ENCODE measurements around the gene PPP6R3. TPM values are rescaled to one million over a fixed set of nuclear protein-coding genes. Genes with fewer than 3 reads are reported as not detected.
A peak's percentile ranks its signal among the peaks of the same experiment; 100 is the strongest.

PPP6R3 gene
- total and polyA plus RNA-seq, 2 donors (not counting 3 experiments of a cell fraction or from before 2014, with no cell fraction given) = 31.7 to 98.8 TPM

DNA sequence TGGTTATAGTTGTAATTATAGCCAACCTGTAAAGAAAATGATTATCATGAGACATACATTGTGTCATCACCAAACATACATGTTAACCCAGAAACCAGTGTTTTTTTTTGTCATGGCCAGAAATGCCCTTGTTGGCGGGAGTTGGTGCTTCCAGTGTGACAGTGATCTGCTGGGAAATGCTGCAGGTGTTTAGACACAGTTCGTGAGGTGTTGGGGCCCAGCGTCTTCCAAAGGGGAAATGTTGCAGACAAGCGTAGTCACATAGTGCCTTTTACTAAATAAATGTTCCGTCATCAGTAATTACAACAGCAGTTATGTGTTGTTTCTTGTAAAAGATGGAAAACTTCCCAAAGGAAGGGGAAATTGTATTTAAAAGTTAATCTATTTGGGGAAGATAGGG is 131.2 kb downstream of the PPP6R3 start:
- CTCF ChIA-PET = no interaction called here
- H3K36me3 ChIP-seq (ENCODE audit: control insufficient read depth in 2 of 2, extremely low read depth in 1 of 2, insufficient read depth in 2 of 2, low read length in 2 of 2) = peaks cover 26 to 35% of the 10 kb centered on the region in 2 experiments

DNA sequence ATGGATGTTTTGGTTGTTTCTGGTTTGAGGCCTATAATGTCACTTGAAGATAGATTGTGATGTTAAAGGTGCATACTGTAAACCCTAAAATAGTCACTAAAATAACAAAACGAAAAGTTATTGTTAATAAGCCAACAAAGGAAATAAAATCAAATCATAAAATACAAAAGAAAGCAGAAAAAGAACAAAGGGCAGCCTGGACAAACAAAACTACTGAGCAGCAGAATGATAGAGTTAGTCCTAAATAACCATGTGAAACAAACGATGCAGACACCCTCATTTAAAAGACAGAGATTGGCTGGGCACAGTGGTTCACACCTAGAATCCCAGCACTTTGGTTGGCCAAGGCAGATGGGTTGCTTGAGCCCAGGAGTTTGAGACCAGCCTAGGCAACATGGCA is 132.9 kb downstream of the PPP6R3 start:
- POLR2A ChIA-PET = no interaction called here
- H2AFZ ChIP-seq (ENCODE audit: low read depth, low read length) = no peak overlapping the region
- H3K9me1 ChIP-seq (replicated peaks; ENCODE audit: control insufficient read depth, extremely low read depth, insufficient read depth, low read length) = no peaks in the 10 kb centered on the region
- no peak for FAIRE-seq
- no peaks in the 10 kb centered on the region for H3K27me3 ChIP-seq (ENCODE audit: control insufficient read depth in 2 of 2, insufficient read depth in 2 of 2, low read length in 2 of 2)
- TF ChIP-seq GATA2 (IDR thresholded peaks at IDR 0.05; ENCODE audit: insufficient read depth, insufficient read length, low read depth, low read length) (no peak), POLR2A (IDR thresholded peaks at IDR 0.05; ENCODE audit: low read depth, low read length) (no peak), FOS (IDR thresholded peaks at IDR 0.05; ENCODE audit: borderline replicate concordance, insufficient read depth, low read length) (no peak), JUN (IDR thresholded peaks at IDR 0.05; ENCODE audit: borderline replicate concordance, insufficient read depth, insufficient read length, low read depth) (no peak), POLR2AphosphoS5 (IDR thresholded peaks at IDR 0.05; ENCODE audit: insufficient read depth, low read depth, low read length) (no peak), MYC (IDR thresholded peaks at IDR 0.05; ENCODE audit: low read depth, low read length) (no peak), EZH2 (IDR thresholded peaks at IDR 0.05; ENCODE audit: borderline replicate concordance, low read depth, low read length, severe bottlenecking) (no peak)
- TF ChIP-seq, protein P1, sequence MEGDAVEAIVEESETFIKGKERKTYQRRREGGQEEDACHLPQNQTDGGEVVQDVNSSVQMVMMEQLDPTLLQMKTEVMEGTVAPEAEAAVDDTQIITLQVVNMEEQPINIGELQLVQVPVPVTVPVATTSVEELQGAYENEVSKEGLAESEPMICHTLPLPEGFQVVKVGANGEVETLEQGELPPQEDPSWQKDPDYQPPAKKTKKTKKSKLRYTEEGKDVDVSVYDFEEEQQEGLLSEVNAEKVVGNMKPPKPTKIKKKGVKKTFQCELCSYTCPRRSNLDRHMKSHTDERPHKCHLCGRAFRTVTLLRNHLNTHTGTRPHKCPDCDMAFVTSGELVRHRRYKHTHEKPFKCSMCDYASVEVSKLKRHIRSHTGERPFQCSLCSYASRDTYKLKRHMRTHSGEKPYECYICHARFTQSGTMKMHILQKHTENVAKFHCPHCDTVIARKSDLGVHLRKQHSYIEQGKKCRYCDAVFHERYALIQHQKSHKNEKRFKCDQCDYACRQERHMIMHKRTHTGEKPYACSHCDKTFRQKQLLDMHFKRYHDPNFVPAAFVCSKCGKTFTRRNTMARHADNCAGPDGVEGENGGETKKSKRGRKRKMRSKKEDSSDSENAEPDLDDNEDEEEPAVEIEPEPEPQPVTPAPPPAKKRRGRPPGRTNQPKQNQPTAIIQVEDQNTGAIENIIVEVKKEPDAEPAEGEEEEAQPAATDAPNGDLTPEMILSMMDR (IDR thresholded peaks at IDR 0.05; ENCODE audit: extremely low read depth in 1 of 2, insufficient read depth in 1 of 2, low read depth in 1 of 2, low read length in 2 of 2) = no peak
- TF ChIP-seq, protein P2, sequence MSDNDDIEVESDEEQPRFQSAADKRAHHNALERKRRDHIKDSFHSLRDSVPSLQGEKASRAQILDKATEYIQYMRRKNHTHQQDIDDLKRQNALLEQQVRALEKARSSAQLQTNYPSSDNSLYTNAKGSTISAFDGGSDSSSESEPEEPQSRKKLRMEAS (IDR thresholded peaks at IDR 0.05; ENCODE audit: insufficient read depth, insufficient read length) = no peak
- H3K9ac ChIP-seq (replicated peaks; ENCODE audit: extremely low read depth, insufficient read depth, low read length) = no peak overlapping the region
- H3K4me3 ChIP-seq (replicated peaks in 1 of 3; ENCODE audit: insufficient read depth in 1 of 3, low read depth in 1 of 3, low read length in 3 of 3) = no peak overlapping the region
- no TSS peak for BruUV-seq (replicated peaks)
- no peaks in the 10 kb centered on the region for H4K20me1 ChIP-seq (replicated peaks; ENCODE audit: control insufficient read depth, extremely low read depth, insufficient read depth, low read length)
- no peaks in the 10 kb centered on the region for H3K9me3 ChIP-seq (replicated peaks; ENCODE audit: control insufficient read depth, insufficient read depth, low read length)
- CTCF ChIA-PET = interaction anchor here (1.4 kb wide), 1 partner anchor 10 kb away, joined by 3 read pairs; no protein-coding TSS in a partner anchor
- H3K4me1 ChIP-seq (ENCODE audit: control insufficient read depth, extremely low read depth, insufficient read depth, low read length) = no peaks in the 10 kb centered on the region
- DNase-seq (ENCODE audit: low read depth, low spot score) = peak; percentile 39
- no peak overlapping the region for H3K4me2 ChIP-seq (ENCODE audit: insufficient read depth, low read length)
- no peak overlapping the region for H3K27ac ChIP-seq (ENCODE audit: insufficient read depth, low read depth, low read length)
- peaks cover 3% of the 10 kb centered on the region for H3K79me2 ChIP-seq (ENCODE audit: control insufficient read depth, insufficient read depth, low read length)
- dilution Hi-C loops (cut with MboI; ENCODE audit: extremely low pct_ligation_motif_present, low sequenced_read_pairs) = no loop called here
- intact Hi-C loops (cut with micrococcal nuclease) = no loop called here
- H3K36me3 ChIP-seq (ENCODE audit: control insufficient read depth in 2 of 2, extremely low read depth in 1 of 2, insufficient read depth in 2 of 2, low read length in 2 of 2) = peaks cover 35 to 38% of the 10 kb centered on the region in 2 experiments

More for the DNA sequence above, 131.2 kb downstream of the PPP6R3 start:
- POLR2A ChIA-PET = no interaction called here
- peaks cover 6% of the 10 kb centered on the region for H3K79me2 ChIP-seq (ENCODE audit: control insufficient read depth, insufficient read depth, low read length)
- FAIRE-seq (no peak), DNase-seq (ENCODE audit: low read depth, low spot score) (no peak)
- H3K9ac ChIP-seq (replicated peaks; ENCODE audit: extremely low read depth, insufficient read depth, low read length) = no peak overlapping the region
- no peak overlapping the region for H3K4me2 ChIP-seq (ENCODE audit: insufficient read depth, low read length)
- TF ChIP-seq POLR2AphosphoS5 (IDR thresholded peaks at IDR 0.05; ENCODE audit: insufficient read depth, low read depth, low read length) = no peak
- H2AFZ ChIP-seq (ENCODE audit: low read depth, low read length) = no peak overlapping the region
- dilution Hi-C loops (cut with MboI; ENCODE audit: extremely low pct_ligation_motif_present, low sequenced_read_pairs) (no loop called here), intact Hi-C loops (cut with micrococcal nuclease) (no loop called here)
- H4K20me1 ChIP-seq (replicated peaks; ENCODE audit: control insufficient read depth, extremely low read depth, insufficient read depth, low read length) = no peaks in the 10 kb centered on the region
- no TSS peak for BruUV-seq (replicated peaks)
- H3K9me1 ChIP-seq (replicated peaks; ENCODE audit: control insufficient read depth, extremely low read depth, insufficient read depth, low read length) = no peaks in the 10 kb centered on the region
- H3K9me3 ChIP-seq (replicated peaks; ENCODE audit: control insufficient read depth, insufficient read depth, low read length) = no peaks in the 10 kb centered on the region
- H3K4me3 ChIP-seq (replicated peaks in 1 of 3; ENCODE audit: insufficient read depth in 1 of 3, low read depth in 1 of 3, low read length in 3 of 3) = no peak overlapping the region
- no peak overlapping the region for H3K27ac ChIP-seq (ENCODE audit: insufficient read depth, low read depth, low read length)
- H3K27me3 ChIP-seq (ENCODE audit: control insufficient read depth in 2 of 2, insufficient read depth in 2 of 2, low read length in 2 of 2) = no peaks in the 10 kb centered on the region
- no peaks in the 10 kb centered on the region for H3K4me1 ChIP-seq (ENCODE audit: control insufficient read depth, extremely low read depth, insufficient read depth, low read length)

Measured in endothelial cell of umbilical vein (primary cell).